Activated CD4-positive, alpha-beta T cell treated with anti-CD3 and anti-CD28 coated beads for 24 hours (primary cell): ENCODE data around the gene SCRT2.

Source experiments
- DNase-seq, 2 donors: peaks; one replicate each; pipeline ENCODE4 v3.0.0-alpha.2; 2020; ENCODE audit warnings: low read depth in 2 of 2

SCRT2 gene

GRCh38 chr20:672963-673602, 2.5 kb downstream of the SCRT2 start:
- DNase-seq, result no peak

DNA sequence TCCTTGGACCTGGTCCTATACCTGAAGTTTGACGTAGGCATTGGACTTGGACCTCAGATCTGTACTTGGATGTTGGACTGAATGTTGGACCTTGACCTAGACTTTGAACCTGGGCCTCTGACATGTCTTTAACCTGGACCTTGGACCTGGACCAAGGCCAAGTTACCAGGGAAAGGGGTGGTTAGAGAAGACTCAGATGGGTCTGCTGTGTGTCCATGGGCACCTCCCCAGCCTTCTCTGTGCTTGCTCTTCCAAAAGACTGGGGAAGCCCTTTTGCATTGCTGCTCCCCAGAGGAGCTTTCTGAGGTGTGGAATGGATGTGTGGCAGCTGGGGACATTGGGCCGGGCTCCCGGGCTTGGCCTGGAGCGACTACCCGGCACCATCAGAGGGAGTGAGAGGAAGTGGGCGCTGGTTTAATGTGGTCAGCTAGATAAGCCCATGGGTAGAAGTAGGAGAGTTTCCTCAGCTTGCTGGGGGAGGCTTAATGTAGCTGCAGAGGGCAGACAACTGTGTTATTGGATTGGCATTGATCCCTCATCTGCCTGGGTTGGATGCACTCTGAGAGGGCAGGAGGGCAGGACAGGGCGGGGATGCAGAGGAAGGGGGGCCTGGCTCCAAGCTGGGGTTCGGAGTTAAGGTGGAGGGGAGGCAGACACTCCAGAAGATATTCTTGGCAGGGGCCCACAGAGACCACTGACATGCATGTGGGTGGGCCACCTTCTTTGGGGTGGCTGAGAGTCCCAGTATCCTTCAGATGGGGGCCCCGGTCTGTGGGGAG, 4.2 kb downstream of the SCRT2 start:
- DNase-seq, result no peak

- no peak for DNase-seq
These were observed 6.0 kb downstream of the SCRT2 start for GRCh38 chr20:669573-669972.

DNA sequence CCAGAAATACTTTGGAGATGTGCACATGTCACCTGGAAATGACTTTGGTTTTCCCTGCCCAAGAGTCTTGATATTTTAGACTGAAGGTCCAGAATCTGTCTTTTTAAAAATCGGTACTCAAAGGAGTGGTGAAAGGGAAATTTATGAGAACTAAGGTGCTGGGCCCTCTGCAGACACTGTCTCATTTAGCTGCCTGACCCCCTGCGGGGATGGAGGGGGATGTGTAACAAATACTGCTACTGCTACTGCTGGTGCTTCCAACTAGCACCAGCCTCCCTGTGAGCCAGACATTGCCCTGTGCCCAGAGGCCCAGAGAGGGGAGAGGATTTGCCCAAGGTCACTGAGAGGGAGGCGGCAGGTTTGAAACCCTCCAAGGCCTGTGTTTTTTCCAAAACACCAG, 7.0 kb downstream of the SCRT2 start:
- DNase-seq, result no peak

DNA sequence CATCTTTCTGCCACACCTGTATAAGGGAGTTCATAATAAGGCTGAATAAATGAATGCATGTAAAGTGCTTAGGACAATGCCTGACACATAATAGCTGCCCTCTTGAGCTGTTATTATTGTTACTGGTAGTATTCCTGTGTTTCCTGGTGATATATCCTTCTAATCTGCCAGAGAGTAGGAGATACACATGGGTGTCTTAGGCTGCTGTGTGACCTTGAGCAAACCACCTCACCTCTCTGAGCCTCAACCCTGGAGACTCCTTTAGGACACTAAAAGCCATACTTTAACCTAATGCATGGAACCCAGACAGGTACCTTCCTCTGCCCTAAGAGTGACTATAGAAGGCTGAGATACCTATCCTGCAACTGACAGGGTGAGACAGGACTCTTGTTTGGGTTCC, 7.6 kb downstream of the SCRT2 start:
- DNase-seq, result no peak

DNA sequence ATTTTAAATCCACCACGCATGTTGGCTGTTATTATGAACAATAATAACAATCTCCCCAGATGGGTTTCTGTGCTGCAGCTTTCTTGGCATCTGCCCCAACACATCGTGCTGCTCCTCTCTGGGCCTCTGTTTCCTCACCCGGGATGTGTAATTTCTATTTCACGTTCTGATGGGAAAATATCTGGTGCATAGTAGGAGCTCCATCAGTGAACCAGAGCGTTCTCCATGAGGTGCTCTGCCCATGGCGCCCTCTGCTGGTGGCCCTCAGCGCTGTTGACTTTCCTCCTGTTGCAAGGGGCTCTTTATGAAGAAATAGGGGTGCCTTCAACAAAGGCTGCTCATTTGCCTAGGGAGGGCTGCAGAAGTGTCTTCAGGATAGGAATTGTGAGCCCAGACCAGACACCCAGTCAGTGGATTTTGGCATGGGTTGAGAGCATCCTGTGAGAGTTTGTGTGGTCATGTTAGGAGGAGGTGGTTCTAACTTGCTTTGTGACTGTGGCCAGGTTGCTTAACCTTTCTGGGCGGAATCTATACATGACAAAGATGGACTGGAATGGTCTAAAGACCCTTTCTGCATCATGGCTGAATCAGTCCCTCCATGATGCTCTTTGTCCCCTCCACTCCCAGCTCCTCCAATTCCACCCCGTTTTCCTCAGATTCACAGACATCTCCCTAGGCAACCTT, 8.1 kb downstream of the SCRT2 start:
- peak in 1 of 2 donors; percentile 56 for DNase-seq

DNA sequence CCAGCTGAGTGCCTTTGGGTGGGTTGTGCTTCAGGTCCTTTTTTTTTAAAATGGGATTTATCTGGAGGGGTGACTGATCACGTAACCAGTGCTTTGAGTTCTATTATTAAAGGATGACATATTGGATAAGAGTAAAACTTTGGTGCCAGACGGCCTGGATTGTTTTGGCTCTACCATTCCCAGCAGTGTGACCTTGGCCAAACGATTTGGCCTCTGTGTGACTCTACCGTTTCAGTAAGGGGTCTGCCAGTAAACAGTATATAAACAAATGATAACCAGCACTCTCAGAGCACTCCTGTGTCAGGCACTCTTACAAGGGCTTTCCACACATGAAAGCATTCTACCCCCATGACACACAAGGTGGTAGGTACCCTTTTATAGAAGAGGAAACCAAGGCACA, 8.7 kb downstream of the SCRT2 start:
- DNase-seq, result no peak

- no peak for DNase-seq
These were observed 10.3 kb downstream of the SCRT2 start for GRCh38 chr20:665276-665675.

DNA sequence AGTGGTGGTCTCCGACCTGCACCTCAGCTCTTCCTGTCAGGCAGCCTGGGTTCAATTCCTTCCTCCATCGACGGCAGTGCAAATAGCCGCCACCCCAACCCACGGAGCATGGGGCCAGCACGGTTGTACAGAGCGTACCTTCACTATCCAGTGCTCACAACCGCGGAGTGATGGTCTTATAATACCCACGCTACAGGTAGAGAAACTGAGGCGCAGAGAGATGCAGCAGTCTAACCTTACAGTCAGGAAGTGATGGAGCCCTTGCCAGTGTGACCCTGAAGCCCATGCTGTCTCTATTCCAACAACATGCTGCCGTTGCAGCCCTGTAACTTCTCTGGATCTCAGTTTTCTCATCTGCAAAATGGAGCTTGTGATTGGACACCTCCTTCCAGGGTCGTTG, 11.0 kb downstream of the SCRT2 start:
- DNase-seq, result no peak

GRCh38 chr20:664151-664550, 11.5 kb downstream of the SCRT2 start:
- DNase-seq, result no peak

DNA sequence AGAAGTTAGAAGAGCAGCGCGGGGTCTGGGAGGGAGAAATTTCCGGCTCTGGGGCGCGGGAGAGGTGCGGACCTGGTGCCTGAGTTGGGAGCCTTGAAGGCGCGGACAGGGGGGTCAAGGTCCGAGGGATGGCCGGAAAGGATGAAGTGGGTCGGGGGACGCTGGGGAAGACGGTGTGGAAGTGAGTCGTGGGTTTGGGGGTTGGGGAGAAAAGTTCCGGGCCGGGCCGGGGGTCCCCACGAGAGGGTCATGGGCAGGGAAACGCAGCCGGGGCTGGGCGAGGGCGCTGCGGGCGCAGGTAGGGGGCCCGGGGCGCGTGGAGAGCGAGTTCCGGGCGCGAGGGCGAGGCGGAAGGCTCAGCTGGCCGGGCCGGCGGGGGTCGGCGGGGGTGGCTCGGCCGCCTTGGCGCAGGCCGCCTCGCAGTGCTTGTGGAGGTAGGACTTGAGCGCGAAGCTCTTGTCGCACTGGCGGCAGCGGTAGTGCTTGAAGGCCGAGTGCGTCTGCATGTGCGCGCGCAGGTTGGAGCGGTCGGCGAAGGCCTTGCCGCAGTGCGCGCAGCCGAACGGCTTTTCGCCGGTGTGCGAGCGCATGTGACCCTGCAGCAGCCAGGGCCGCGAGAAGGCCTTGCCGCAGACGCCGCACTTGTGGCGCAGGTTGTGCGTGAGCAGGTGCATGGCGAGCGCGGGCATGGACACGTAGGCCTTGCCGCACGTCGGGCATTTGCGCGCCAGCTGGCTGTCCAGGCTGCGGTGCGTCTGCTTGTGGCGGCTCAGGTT, 12.1 kb downstream of the SCRT2 start:
- DNase-seq, result no peak

DNA sequence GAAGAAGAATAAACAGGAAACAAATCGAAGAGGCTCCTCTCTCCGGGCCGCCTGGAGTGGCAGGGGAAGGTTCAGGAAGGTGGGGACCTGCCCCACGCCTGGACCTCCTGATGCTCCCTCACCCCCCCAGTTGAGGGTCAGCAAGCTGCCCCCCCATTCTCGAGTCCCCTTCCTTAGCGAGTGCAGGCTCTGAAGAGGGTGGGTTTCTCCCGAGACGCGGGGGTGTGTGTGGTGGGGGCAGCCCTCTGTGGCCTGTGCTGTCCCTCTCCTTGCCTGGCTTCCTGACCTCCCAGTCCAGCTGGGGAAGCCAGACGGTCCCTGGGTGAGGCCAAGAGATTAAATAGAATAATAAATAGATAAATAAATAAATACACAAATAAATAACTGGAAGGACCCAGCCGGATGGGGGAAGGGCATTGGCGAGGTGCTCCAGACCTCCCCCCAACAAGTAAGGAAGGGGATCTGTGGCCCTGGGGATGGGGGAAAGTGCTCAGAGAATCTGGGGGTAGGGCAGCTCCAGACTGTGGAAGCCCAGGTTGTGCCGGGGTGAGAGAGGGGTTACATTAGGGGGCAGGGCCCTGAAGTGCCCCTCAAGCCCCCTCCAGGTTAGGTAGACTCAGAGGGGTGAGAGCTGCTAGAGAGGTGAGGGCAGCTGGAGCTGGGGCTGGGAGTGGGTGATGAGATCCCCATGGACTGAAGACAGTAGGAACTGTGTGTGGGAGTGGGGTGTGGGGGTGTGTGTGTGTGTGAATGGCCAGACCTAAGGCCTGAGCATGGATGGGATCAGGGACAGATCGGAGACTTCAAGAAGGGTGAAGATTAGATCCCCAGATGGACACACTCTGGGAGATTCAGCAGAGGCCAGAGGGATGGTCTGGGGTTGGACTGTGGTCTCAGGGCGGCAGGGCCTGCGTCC, 13.1 kb downstream of the SCRT2 start:
- DNase-seq, result no peak

- DNase-seq, result no peak
These were observed 13.9 kb downstream of the SCRT2 start for GRCh38 chr20:661474-662270.

DNA sequence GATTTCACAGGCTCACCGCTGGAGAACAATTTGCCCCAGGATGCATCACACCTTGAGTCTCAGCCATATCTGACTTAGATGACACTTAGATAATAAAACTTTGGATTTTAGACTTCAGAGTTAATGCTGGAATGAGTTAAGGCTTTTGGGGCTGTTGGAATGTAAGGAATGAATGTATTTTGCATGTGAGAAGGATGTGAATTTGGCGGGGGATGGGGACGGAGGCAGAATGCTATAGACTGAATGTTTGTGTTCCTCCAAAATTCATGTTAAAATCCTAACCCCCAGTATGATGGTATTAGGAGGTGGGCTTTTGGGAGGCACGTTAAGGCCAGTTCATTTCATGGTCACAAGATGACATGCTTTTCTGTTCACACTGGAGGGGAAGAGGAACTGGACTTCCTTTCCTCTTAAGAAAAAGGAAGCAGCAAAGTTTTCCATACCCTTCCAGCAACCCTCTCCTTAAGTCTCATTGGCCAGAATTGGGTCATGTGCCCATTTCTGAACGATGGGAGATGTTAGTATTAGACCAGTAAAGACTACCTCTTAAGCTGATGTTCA, 16.8 kb downstream of the SCRT2 start:
- no peak for DNase-seq

- no peak for DNase-seq
These were observed 17.4 kb downstream of the SCRT2 start for GRCh38 chr20:658202-658601.

DNA sequence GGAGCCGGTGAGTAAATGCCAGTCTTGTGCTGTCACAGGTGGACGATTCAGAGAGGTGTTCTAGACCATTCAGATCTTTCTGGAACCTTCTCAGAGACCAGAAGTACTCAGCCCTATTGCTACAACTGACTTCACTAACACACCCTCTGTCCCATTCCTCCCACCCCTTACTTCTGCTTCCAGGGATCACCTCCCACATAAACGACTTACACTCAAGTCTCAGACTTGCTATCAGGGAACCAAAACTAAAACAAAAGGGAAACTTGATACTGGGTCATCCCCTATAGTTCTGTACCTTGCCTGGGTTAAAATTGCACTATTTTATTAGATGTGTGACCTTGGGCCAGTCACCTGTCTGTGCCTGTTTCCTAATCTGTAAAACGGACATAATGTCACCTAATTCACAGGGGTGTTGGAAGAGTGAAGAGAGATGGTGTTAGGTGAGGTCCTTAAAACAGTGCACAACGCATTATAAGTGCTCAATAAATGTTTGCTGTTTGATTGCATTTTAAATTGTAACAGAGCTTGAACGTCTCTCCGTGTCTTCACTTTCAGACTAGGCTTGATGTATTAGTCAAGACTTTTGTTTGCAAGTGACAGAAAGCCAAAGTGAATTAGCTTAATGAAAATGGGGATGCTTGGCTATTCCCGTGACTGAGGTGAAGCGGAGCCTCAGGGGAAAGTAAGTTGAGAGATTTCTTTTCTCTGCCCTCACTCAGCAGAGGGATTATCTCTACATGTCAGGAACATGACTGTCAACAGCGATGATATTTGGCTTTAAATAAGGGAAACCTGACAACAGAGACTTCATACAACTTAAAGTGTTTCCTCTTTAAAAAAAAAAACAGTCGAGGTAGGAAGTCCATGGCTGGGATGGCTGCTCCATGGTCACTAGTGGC, 19.6 kb downstream of the SCRT2 start:
- no peak for DNase-seq

GRCh38 chr20:654417-654750, 21.2 kb downstream of the SCRT2 start:
- DNase-seq, result no peak

DNA sequence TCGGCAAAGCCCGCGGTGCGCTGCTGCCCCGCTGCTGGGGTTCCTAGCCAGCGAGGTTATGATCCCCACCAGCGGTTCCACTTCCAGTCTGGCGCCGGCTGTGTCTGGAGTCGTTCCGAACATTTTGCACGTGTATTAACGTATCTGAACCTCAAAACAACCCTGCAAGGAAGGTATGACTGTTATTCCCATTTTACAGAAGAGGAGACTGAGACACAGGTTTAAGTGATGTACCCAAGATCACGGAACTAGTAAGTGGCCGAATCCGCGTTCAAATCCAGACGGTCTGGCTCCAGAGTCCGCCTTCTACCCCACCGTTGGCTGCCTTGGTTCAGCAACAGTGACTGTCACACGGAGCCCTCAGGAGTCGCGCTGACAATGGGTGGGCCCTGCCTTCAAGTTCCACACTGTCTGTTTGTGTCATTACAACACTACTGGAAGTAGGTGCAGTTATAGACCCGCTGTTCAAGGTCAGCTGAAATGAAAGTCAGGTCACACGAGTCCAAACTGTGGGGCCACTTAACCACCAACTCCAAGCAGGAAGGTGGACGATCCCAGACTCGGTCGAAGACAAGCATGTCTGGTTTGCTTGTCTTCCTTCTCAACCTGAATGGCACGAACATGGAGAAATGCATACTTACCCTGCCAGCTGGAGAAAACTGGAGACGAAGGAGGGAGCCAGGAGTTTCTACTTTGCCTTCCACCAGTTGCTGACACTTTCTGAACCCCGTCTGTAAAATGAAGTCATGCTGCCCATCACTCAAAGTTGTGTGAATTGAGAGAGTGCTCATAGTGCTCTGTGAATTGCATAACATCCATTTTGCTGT, 21.8 kb downstream of the SCRT2 start:
- no peak for DNase-seq
